Neural cell (in vitro differentiated cells): ENCODE data around the gene CNIH1.

ENCODE experiments used
- CTCF ChIP-seq: fragments of 450-650 bp; IDR thresholded peaks from 2 replicates; pipeline ENCODE4 v1.5.1; 2014; ENCODE audit warnings: antibody characterized with exemption, mild to moderate bottlenecking, moderate library complexity; ENCODE audit not compliant: poor library complexity, severe bottlenecking
- EZH2 ChIP-seq: fragments of 200-600, 300-800 bp; shearing (Covaris generic), sonication (generic); IDR thresholded peaks from 2 replicates; pipeline ENCODE4 v1.6.1; 2014; ENCODE audit warnings: antibody characterized with exemption, low read length, borderline replicate concordance, mild to moderate bottlenecking; ENCODE audit not compliant: insufficient read depth, poor library complexity, severe bottlenecking
- POLR2AphosphoS5 ChIP-seq: IDR thresholded peaks from 2 replicates; pipeline ENCODE4 v1.6.1; 2012
- RAD21 ChIP-seq: fragments of 450-650 bp; conservative IDR thresholded peaks from 2 replicates; pipeline ENCODE4 v1.6.1; 2014; ENCODE audit warnings: antibody characterized with exemption, mild to moderate bottlenecking, moderate library complexity
- REST ChIP-seq: IDR thresholded peaks from 2 replicates; pipeline ENCODE4 v1.6.1; 2012; ENCODE audit warnings: borderline replicate concordance

- TF ChIP-seq POLR2AphosphoS5 (no peak), CTCF (no peak), REST (no peak), EZH2 (no peak), RAD21 (no peak)
These were observed 12.1 kb upstream of the CNIH1 start for GRCh38 chr14:54453252-54453651.
